Smooth muscle cell (in vitro differentiated cells): ENCODE data around the gene KAZALD1. TPM values are rescaled to one million over a fixed set of nuclear protein-coding genes. Genes with fewer than 3 reads are reported as not detected.

Experiments used
- DNase-seq: peaks from one replicate; lab custom pipeline; 2025; ENCODE audit not compliant: unreplicated experiment; lab: John Stamatoyannopoulos, UW
- H2AFZ ChIP-seq: fragments of 200-600 bp; sonication (generic); 2 replicates; pipeline ENCODE4 v1.6.0; 2016; ENCODE audit warnings: antibody characterized with exemption, low read depth, mild to moderate bottlenecking
- H3F3A ChIP-seq: fragments of 200-600 bp; sonication (generic); 2 replicates; pipeline ENCODE4 v1.6.0; 2017; ENCODE audit warnings: antibody characterized with exemption, low read depth
- H3K27ac ChIP-seq: fragments of 200-600 bp; sonication (generic); 2 replicates; pipeline ENCODE4 v1.5.1; 2016; ENCODE audit warnings: low read depth, mild to moderate bottlenecking
- H3K27me3 ChIP-seq: fragments of 200-600 bp; sonication (generic); 2 replicates; pipeline ENCODE4 v1.6.1; 2016; ENCODE audit warnings: low read depth, mild to moderate bottlenecking
- H3K36me3 ChIP-seq: fragments of 200-600 bp; sonication (generic); 2 replicates; pipeline ENCODE4 v1.5.1; 2016; ENCODE audit warnings: low read depth
- H3K4me1 ChIP-seq: fragments of 200-600 bp; sonication (generic); 2 replicates; pipeline ENCODE4 v1.5.1; 2016; ENCODE audit warnings: low read depth
- H3K4me2 ChIP-seq: fragments of 200-600 bp; sonication (generic); 2 replicates; pipeline ENCODE4 v1.6.0; 2016; ENCODE audit warnings: mild to moderate bottlenecking
- H3K4me3 ChIP-seq: fragments of 200-600 bp; sonication (generic); 2 replicates; pipeline ENCODE4 v1.5.1; 2016; ENCODE audit warnings: mild to moderate bottlenecking
- H3K79me2 ChIP-seq: fragments of 200-600 bp; sonication (generic); 2 replicates; pipeline ENCODE4 v1.6.0; 2016; ENCODE audit warnings: low read depth, mild to moderate bottlenecking
- H3K9ac ChIP-seq: fragments of 200-600 bp; sonication (generic); 2 replicates; pipeline ENCODE4 v1.6.0; 2016; ENCODE audit warnings: low read depth
- H3K9me3 ChIP-seq: fragments of 200-600 bp; sonication (generic); replicated peaks from 2 replicates; pipeline ENCODE4 v1.5.1; 2016; ENCODE audit warnings: low read depth
- H4K20me1 ChIP-seq: fragments of 200-600 bp; sonication (generic); 2 replicates; pipeline ENCODE4 v1.6.0; 2016; ENCODE audit warnings: low read depth
- CTCF ChIP-seq: fragments of 200-600 bp; sonication (generic); IDR thresholded peaks from 2 replicates; pipeline ENCODE4 v1.5.1; 2017; ENCODE audit warnings: borderline replicate concordance, mild to moderate bottlenecking, antibody characterized with exemption; ENCODE audit not compliant: insufficient read depth, poor library complexity, severe bottlenecking
- WGBS: methylation state at CpG from one replicate; pipeline ENCODE4 v1.1.7; 2016; ENCODE audit warnings: low lambda C conversion rate; 5-methylcytosine and 5-hydroxymethylcytosine counted together
- polyA plus RNA-seq: library from polyadenylated mRNA; unstranded; fragments of >200 nt; fragmentation: Nextera tagmentation; extraction: Ambion mirVana; gene quantifications from 2 replicates; pipeline ENCODE4 v1.2.1, GENCODE V29; 2016
- total RNA-seq: library from RNA; depleted of rRNA; stranded (reverse); fragments of >200 nt; gene quantifications from 2 replicates; pipeline ENCODE4 v1.2.3, GENCODE V29; 2014

Gene KAZALD1
- total and polyA plus RNA-seq, 2 experiments from 2014 or later, result 13.1 to 20.4 TPM

- Histone ChIP-seq H2AFZ (no peak overlapping the region), H3K27ac (no peak overlapping the region), H3K9me3 (no peaks in the 10 kb centered on the region), H3K79me2 (no peaks in the 10 kb centered on the region), H3K36me3 (no peaks in the 10 kb centered on the region), H3K4me2 (peak overlapping the region; percentile 91), H3F3A (peaks cover 24% of the 10 kb centered on the region), H3K4me1 (peaks cover 46% of the 10 kb centered on the region), H3K27me3 (no peaks in the 10 kb centered on the region), H4K20me1 (no peaks in the 10 kb centered on the region), H3K4me3 (peak overlapping the region; percentile 76), H3K9ac (no peak overlapping the region)
- DNase-seq, result no peak
- no peak for TF ChIP-seq CTCF
- WGBS, result 18% methylated on average over 19 of the region's 19 CpGs
These were observed 1.3 kb downstream of the KAZALD1 start for GRCh38 chr10:101063050-101063525.

GRCh38 chr10:101063548-101064414 lies 2.0 kb downstream of the KAZALD1 start:
- H3K4me1 ChIP-seq, result peaks cover 46% of the 10 kb centered on the region
- no peak overlapping the region for H3K4me3 ChIP-seq
- H3K27ac ChIP-seq, result no peak overlapping the region
- no peak overlapping the region for H3K9ac ChIP-seq
- H3K4me2 ChIP-seq, result peak overlapping the region; percentile 91
- H3F3A ChIP-seq, result peaks cover 24% of the 10 kb centered on the region
- H3K36me3 ChIP-seq, result no peaks in the 10 kb centered on the region
- no peak for DNase-seq
- TF ChIP-seq CTCF, result no peak
- H2AFZ ChIP-seq, result no peak overlapping the region
- H3K9me3 ChIP-seq, result no peaks in the 10 kb centered on the region
- 45% methylated on average over 15 of the region's 15 CpGs for WGBS
- H3K79me2 ChIP-seq, result no peaks in the 10 kb centered on the region
- no peaks in the 10 kb centered on the region for H4K20me1 ChIP-seq
- H3K27me3 ChIP-seq, result no peaks in the 10 kb centered on the region

- Histone ChIP-seq H3F3A (peaks cover 24% of the 10 kb centered on the region), H3K79me2 (no peaks in the 10 kb centered on the region), H2AFZ (no peak overlapping the region), H3K9ac (no peak overlapping the region), H3K27me3 (no peaks in the 10 kb centered on the region), H3K9me3 (no peaks in the 10 kb centered on the region), H4K20me1 (no peaks in the 10 kb centered on the region), H3K4me3 (no peak overlapping the region), H3K4me1 (peaks cover 43% of the 10 kb centered on the region), H3K27ac (no peak overlapping the region), H3K4me2 (no peak overlapping the region), H3K36me3 (no peaks in the 10 kb centered on the region)
- WGBS, result 95% methylated on average over 9 of the region's 9 CpGs
- no peak for DNase-seq
- no peak for TF ChIP-seq CTCF
These were observed 2.7 kb downstream of the KAZALD1 start for GRCh38 chr10:101064415-101065030.
